ENCODE measurements around the gene BTRC. TPM values are rescaled to one million over a fixed set of nuclear protein-coding genes. Genes with fewer than 3 reads are reported as not detected.

BTRC gene
- polyA plus RNA-seq, 6 donors from 2014 or later, result 6.0 to 13.4 (median 8.3) TPM

DNA sequence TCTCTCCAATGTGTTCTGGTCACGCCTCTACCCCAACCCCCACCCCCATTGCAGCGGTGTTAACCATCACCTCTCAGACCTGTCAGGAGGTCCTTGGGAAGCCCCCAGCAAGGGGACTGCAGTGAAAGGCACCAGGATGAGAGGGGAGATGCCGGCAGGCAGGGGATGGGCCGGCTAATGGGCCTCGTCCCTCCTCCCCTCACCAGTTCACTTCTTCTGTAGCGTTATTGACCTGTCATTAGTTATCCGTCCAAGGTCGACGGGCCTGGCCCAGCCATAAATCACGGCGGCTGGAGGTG, 215.3 kb downstream of the BTRC start:
- no peak overlapping the region for H3K27ac Mint-ChIP-seq
- DNase-seq, result no peak
- H3K27me3 Mint-ChIP-seq, result peaks cover 28 to 56% (median 54%) of the 10 kb centered on the region in 3 donors

DNA sequence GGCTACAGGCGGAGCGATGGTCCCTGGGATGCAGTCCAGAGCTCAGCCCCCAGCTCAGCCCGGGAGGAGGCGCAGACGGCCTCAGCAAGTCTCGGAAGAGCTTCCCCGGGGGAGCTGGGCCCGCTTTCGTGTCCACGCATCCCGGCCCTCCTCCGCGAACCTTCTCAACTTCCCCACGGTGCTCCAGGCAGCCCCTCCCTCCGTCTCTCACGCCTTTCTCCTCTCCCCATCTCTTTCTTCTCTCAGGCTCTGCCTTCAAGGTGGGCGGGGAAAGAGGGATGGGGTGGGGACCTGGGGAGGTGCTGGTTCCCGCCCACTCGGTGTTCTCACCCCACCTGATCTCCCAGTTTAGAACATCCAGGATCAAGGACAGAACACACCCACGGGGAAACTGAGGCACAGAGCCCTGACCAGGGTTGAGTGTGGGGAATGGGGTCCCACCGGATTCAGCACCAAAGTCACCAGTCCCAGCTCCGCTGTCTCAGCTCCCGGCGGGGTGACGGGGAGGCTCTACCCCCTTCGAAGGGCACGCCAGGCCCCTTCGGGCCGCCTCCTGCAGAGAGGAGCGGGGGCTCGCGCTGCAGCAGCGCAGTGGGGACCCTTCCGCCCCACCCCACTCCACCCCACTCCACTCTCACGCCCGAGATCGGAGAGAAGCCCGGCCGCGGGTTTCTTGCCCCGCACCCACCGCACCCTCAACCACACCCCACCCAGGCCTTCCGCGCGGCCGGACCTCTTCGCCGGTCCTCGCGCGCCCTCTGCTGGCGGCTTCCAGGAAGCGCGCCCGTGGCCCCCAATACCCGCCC, 215.9 kb downstream of the BTRC start:
- no peaks in the 10 kb centered on the region for H3K36me3 Mint-ChIP-seq
- peak overlapping the region in 1 of 6 donors; percentile 37 for H3K27ac Mint-ChIP-seq
- peaks cover 13 to 23% (median 21%) of the 10 kb centered on the region in 3 donors for H3K4me1 Mint-ChIP-seq
- peak; percentile 81 for DNase-seq
- peaks cover 28 to 51% (median 50%) of the 10 kb centered on the region in 3 donors for H3K27me3 Mint-ChIP-seq
- no peaks in the 10 kb centered on the region for H3K9me3 Mint-ChIP-seq
- H3K4me3 Mint-ChIP-seq, result peak overlapping the region; percentile 56 to 90 (median 80)
- ATAC-seq (ENCODE audit: low read depth in 2 of 2), result peak; percentile 86 to 87

More for the DNA sequence above, 215.3 kb downstream of the BTRC start:
- no peaks in the 10 kb centered on the region for H3K36me3 Mint-ChIP-seq
- H3K4me3 Mint-ChIP-seq, result peak overlapping the region in 7 of 8 donors; percentile 56 to 90 (median 78)
- H3K4me1 Mint-ChIP-seq, result peaks cover 13 to 23% (median 21%) of the 10 kb centered on the region in 3 donors
- H3K9me3 Mint-ChIP-seq, result no peaks in the 10 kb centered on the region
- ATAC-seq (ENCODE audit: low read depth in 2 of 2), result no peak

DNA sequence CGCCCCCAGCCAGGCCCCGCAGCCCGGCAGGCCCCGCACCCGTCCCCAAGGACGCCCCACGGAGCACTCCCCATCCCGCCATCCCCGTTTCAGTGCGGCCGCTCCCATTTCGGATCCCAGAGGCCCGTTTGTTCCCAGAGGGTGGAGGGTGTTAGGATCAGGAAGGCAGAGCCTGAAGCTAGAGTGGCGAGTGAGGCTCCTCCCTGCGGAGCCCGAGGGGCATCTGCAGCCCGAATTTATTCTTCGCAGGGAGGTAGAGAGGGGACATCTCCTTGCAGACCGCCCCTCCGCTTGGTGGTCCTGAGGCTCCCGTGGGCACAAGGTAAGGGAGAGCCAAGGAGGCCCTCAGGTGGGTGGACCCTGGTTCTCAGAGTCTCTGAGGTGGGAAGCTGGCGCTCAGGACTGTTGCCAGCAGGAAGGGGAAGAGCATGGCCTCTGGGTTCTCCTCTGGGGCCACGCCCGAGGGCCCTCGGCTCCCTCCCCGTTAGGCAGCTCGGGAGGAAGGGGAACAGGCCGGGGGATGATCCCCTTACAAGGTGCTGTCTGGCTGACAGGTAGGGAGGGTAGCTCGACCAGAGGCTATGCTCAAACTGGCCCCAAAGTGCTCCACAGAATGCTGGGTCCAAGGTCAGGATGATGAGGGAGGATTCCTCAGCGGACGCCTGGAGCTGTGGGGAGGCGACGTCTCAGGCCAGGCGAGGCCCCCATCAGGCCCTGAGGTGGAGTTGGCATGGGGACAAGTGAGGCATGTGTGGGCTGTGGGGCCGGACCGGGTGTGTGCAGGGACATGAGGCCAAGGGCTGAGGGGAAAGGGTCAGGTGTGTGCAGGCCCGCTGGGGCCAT, 216.7 kb downstream of the BTRC start:
- no peak for DNase-seq
- H3K4me3 Mint-ChIP-seq, result peak overlapping the region; percentile 49 to 90 (median 74)
- H3K27me3 Mint-ChIP-seq, result peaks cover 23 to 43% (median 42%) of the 10 kb centered on the region in 3 donors
- H3K9me3 Mint-ChIP-seq, result no peaks in the 10 kb centered on the region
- ATAC-seq (ENCODE audit: low read depth in 2 of 2), result peak in 1 of 2 donors; percentile 19
- peaks cover 13 to 23% (median 21%) of the 10 kb centered on the region in 3 donors for H3K4me1 Mint-ChIP-seq
- no peaks in the 10 kb centered on the region for H3K36me3 Mint-ChIP-seq
- peak overlapping the region in 1 of 6 donors; percentile 37 for H3K27ac Mint-ChIP-seq

DNA sequence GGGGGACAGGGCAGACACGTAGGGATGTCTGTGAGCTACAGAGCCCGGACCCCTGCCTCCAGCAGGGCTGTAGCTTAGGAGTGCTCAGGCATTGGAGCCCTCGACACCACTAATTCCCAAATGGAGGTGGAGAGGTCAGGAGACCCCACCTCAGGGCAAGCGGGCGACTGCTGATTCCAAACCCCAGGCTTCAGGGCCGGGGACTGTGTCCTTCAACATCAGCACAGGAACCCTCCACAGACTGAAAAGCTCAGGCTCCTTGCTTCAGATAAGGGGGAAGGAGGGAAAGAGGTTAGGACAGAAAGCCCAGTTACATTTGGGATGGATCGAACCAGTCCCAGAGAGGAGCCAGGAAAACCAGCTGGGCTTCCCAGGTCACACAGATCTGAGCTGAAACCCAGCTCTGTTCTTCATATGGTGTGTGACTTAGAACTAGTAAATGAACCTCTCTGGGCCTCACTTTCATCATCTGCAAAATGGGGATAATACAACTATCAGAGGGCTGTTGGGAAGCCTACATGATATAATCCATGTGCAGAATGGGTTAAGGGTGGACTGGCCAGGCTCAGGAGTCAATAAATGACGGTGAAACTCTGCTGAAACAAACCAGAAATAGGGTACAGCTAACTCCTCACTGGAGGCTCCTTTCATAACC, 217.4 kb downstream of the BTRC start:
- H3K27ac Mint-ChIP-seq, result no peak overlapping the region
- no peaks in the 10 kb centered on the region for H3K9me3 Mint-ChIP-seq
- peak overlapping the region in 5 of 8 donors; percentile 49 to 90 (median 69) for H3K4me3 Mint-ChIP-seq
- DNase-seq (no peak), ATAC-seq (ENCODE audit: low read depth in 2 of 2) (no peak)
- peaks cover 10 to 22% (median 19%) of the 10 kb centered on the region in 3 donors for H3K4me1 Mint-ChIP-seq
- H3K36me3 Mint-ChIP-seq, result no peaks in the 10 kb centered on the region
- peaks cover 16 to 36% (median 36%) of the 10 kb centered on the region in 3 donors for H3K27me3 Mint-ChIP-seq

DNA sequence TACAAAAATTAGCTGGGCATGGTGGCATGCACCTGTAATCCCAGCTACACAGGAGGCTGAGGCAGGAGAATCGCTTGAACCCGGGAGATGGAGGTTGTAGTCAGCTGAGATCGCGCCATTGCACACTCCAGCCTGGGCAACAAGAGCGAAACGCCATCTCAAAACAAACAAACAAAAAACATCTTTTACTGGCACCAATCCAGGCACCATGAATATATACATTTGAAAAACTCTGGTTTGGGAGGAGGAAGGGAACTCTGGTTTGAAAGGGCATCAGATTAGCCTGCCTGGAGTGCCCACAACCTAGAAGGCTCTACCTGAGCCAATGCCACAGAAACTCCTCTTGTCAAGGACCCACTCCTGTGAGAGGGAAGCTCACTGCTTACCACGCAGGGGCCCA, 218.2 kb downstream of the BTRC start:
- peak overlapping the region in 2 of 8 donors; percentile 40 to 59 for H3K4me3 Mint-ChIP-seq
- no peaks in the 10 kb centered on the region for H3K36me3 Mint-ChIP-seq
- no peaks in the 10 kb centered on the region for H3K9me3 Mint-ChIP-seq
- H3K27ac Mint-ChIP-seq, result no peak overlapping the region
- peaks cover 10 to 15% (median 14%) of the 10 kb centered on the region in 3 donors for H3K4me1 Mint-ChIP-seq
- peaks cover 11 to 29% (median 29%) of the 10 kb centered on the region in 3 donors for H3K27me3 Mint-ChIP-seq
- ATAC-seq (ENCODE audit: low read depth in 2 of 2) (no peak), DNase-seq (no peak)

DNA sequence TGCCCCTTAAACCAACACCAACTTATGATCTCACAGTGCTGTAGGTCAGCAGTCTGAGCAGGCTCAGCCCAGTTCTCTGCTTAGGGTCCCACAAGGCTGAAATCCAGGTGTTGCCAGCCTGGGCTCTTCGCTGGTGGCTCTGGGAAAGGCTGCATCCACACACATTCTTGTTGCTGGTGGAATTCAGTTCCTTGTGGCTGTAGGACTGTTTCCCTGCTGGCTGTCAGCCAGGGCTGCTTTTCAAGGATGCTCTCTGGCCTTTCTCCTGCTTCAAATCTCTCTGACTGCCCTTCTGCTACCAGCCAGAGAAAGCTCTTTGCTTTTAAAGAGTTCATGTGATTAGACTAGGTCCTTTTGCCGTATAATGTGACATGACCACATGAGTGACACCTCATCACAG, 218.8 kb downstream of the BTRC start:
- Mint-ChIP-seq H3K4me3 (peak overlapping the region in 1 of 8 donors; percentile 9), H3K27me3 (peaks cover 5 to 23% (median 22%) of the 10 kb centered on the region in 3 donors), H3K4me1 (peaks cover 6 to 12% (median 11%) of the 10 kb centered on the region in 3 donors), H3K36me3 (peaks cover 0 to 5% of the 10 kb centered on the region in 2 donors), H3K9me3 (no peaks in the 10 kb centered on the region), H3K27ac (peak overlapping the region in 1 of 6 donors; percentile 39)
- DNase-seq, result no peak
- no peak for ATAC-seq (ENCODE audit: low read depth in 2 of 2)

DNA sequence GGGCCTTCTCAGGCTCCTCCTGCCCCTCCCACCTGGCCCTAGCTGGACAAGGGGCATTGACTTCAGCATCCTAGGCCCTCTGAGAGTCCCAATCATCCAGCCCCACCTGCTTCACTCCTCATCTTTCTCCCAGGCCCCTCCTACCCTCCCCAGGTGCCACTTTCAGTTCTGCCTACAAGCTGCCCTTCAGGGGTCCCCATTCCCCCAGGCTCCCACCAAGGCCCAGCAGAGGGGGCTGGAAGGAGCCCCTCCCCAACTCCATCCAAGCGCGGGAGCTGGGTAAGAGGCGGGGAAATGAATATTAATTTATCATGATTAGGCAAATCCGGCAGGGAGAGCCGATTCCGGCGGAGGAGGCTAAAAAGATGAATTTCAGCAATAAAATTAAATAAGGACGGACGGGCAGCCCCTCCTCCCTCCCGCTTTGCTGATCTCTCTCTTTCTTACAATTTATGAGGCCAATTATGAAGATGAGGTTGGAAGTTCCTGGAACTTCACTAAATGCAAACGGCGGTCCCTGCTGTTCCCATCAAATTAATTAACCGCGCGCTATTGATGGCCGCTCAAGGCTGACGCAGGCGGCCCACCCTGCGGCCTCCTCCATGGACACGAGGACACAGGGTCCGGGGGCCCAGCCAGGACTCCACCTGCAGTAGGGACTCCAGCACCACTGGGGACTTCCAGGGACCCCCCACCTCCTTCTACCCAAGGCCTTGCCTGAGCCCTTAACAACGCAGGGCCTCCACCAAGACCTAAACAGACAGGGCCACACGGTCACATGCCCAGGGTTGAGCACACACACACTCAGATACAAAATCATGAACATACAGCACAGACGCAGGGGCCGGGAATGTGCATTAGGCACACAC, 220.2 kb downstream of the BTRC start:
- H3K27ac Mint-ChIP-seq, result peak overlapping the region in 1 of 6 donors; percentile 81
- H3K27me3 Mint-ChIP-seq, result peaks cover 0 to 9% (median 9%) of the 10 kb centered on the region in 3 donors
- DNase-seq (no peak), ATAC-seq (ENCODE audit: low read depth in 2 of 2) (no peak)
- peaks cover 0 to 14% of the 10 kb centered on the region in 2 donors for H3K36me3 Mint-ChIP-seq
- no peaks in the 10 kb centered on the region for H3K9me3 Mint-ChIP-seq
- peaks cover 6 to 12% (median 10%) of the 10 kb centered on the region in 3 donors for H3K4me1 Mint-ChIP-seq
- H3K4me3 Mint-ChIP-seq, result no peak overlapping the region

DNA sequence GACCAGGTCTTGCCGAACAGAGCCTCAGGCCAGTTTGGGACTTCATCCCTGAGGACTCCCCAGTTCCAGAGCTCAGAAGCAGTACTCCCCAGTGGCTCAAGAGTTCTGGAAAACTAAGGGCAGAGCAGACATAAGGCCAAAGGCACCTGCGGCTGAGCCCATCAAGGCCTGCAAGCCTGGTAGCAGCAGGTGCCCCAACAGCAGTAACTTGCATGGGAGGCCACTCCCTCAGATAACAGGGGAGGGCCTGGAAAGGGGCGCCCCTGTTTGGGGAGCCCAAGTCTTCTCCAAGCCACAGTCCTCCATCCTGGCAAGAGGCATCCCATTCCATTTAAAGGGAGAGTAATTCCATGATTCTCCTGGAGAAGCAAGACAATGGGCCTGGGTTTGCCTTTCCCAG, 221.1 kb downstream of the BTRC start:
- Mint-ChIP-seq H3K27ac (no peak overlapping the region), H3K36me3 (peaks cover 0 to 14% of the 10 kb centered on the region in 2 donors), H3K27me3 (no peaks in the 10 kb centered on the region), H3K9me3 (no peaks in the 10 kb centered on the region), H3K4me3 (no peak overlapping the region), H3K4me1 (peaks cover 0 to 7% (median 5%) of the 10 kb centered on the region in 3 donors)
- DNase-seq, result no peak
- ATAC-seq (ENCODE audit: low read depth in 2 of 2), result no peak

DNA sequence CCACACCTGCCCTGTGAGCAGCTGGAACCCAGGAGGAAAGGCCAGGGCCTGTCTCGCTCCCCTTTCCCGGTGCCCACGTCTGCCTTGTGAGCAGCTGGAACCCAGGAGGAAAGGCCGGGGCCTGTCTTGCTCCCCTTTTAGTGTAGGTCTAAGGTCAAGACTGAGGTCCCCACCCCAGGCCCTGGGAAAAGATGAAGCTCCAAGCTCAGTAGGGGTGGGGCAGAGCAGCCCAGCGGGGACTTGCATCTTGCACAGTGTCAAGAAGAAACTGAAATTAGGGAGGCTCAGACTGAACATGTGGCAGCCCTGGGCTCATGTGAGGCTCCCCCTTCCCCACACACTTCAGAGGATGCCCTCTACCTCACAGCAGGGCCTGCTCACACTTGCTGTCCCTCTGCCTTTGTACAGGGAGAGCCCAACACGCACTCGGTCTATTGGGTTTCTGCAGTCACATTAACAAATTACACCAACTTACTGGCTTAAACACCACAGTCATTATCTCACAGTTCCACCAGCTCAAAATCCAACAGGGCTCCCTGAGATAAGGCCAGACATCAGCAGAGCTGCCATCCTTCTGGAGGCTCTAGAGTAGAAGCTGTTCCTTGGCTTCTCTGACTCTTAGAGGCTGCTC, 221.7 kb downstream of the BTRC start:
- ATAC-seq (ENCODE audit: low read depth in 2 of 2), result no peak
- H3K36me3 Mint-ChIP-seq, result peaks cover 0 to 14% of the 10 kb centered on the region in 2 donors
- no peak overlapping the region for H3K4me3 Mint-ChIP-seq
- H3K4me1 Mint-ChIP-seq, result peaks cover 0 to 5% (median 4%) of the 10 kb centered on the region in 3 donors
- no peaks in the 10 kb centered on the region for H3K27me3 Mint-ChIP-seq
- DNase-seq, result no peak
- H3K27ac Mint-ChIP-seq, result peak overlapping the region in 1 of 6 donors; percentile 12
- no peaks in the 10 kb centered on the region for H3K9me3 Mint-ChIP-seq

DNA sequence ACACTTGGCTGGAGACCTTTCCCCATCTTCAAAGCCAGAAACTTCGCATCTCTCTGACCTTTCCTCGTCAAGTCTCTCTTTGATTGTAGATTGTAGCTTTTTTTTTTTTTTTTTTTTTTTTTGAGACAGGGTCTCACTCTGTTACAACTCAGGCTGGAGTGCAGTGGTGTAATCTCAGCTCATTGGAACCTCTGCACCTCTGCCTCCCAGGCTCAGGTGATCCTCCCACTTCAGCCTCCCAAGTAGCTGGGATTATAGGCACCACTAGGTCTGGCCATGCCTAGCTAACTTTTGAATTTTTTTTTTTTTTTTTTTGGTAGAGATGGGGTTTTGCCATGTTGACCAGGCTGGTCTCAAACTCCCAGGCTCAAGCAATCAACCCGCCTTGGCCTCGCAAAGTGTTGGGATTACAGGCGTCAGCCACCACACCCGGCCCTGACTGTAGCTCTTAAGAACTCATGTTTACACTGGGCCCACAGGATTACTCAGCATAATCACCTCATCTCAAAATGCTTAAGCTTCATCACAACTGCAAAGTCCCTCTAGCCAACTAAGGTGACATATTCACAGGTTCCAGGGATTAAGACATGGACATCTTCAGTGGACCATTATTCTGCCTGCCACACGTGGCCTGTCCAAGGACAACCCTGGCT, 222.4 kb downstream of the BTRC start:
- H3K36me3 Mint-ChIP-seq, result peaks cover 0 to 14% of the 10 kb centered on the region in 2 donors
- peaks cover 0 to 5% (median 0%) of the 10 kb centered on the region in 3 donors for H3K4me1 Mint-ChIP-seq
- H3K9me3 Mint-ChIP-seq, result no peaks in the 10 kb centered on the region
- no peaks in the 10 kb centered on the region for H3K27me3 Mint-ChIP-seq
- no peak for DNase-seq
- H3K27ac Mint-ChIP-seq, result peak overlapping the region in 1 of 6 donors; percentile 18
- ATAC-seq (ENCODE audit: low read depth in 2 of 2), result no peak
- peak overlapping the region in 1 of 8 donors; percentile 1 for H3K4me3 Mint-ChIP-seq

DNA sequence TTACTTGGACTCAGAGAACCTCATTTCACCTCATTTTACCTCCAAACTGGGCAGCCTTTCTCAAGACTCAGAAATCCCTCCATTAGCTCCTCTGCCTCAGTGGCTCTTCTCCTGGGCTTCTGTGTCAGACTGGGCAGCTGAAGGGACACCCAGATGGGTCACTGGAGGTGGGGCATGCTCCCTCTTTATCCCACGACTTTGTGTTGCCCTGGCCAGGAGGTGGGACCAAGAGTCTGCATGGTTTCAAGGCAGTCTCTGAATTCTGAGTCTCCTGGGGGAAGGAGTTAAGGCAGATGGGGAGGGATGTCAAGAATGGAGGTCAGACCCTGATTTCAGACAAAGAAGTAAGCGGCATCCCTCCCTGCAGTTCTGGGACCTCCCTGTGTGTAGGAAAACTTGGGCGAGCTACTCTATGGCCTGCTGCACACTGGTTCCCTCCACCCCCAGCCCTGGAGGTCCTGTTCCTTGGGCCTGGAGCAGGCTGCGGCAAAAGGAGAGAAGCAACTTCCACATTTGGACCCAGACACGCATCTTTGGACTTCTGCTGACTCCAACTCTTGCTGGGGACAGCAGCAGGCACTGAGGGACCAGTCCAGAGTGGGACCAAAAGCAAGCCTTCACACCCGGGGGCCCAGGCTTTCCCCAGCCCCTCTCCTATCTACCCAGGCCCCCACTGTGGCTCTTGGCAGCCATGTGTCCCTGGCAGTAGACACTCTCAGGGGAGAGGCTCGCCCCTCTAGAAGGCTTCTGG, 223.3 kb downstream of the BTRC start:
- Mint-ChIP-seq H3K36me3 (peaks cover 7 to 14% of the 10 kb centered on the region in 2 donors), H3K4me1 (peaks cover 0 to 5% (median 0%) of the 10 kb centered on the region in 3 donors), H3K27me3 (no peaks in the 10 kb centered on the region), H3K4me3 (no peak overlapping the region), H3K27ac (no peak overlapping the region), H3K9me3 (no peaks in the 10 kb centered on the region)
- no peak for DNase-seq
- no peak for ATAC-seq (ENCODE audit: low read depth in 2 of 2)
